ENCODE data around the gene BAX. TPM values are rescaled to one million over a fixed set of nuclear protein-coding genes. Genes with fewer than 3 reads are reported as not detected.

Gene BAX
- total RNA-seq, 4 donors from 2014 or later: 7.9 to 21.8 (median 18.0) TPM

GRCh38 chr19:48968179-48968661, 13.5 kb downstream of the BAX start:
- peaks cover 0 to 50% of the 10 kb centered on the region in 2 donors for H3K36me3 ChIP-seq
- TF ChIP-seq CTCF (IDR thresholded peaks at IDR 0.05 in 4 of 5, conservative IDR thresholded peaks at IDR 0.05 in 1 of 5) (no peak), POLR2A (IDR thresholded peaks at IDR 0.05) (no peak)
- peak overlapping the region; percentile 89 to 99 (median 98) for H3K27ac ChIP-seq
- DNase-seq (peak in 1 of 2 donors; percentile 31), ATAC-seq (no peak)
- H3K4me3 ChIP-seq: no peak overlapping the region
- no peaks in the 10 kb centered on the region for H3K27me3 ChIP-seq
- H3K4me1 ChIP-seq: peaks cover 33 to 45% of the 10 kb centered on the region in 2 donors
- intact Hi-C loops (cut with DNase I; ENCODE audit: low total_unique reads): loop anchor here (5.0 kb wide), 1 partner anchor 171 kb away; no protein-coding TSS in a partner anchor
- in situ Hi-C loops (cut with MboI; ENCODE audit: low sequenced_read_pairs in 4 of 4): loop anchor here in 2 of 4 donors (10.0 to 25.0 kb wide), 2 partner anchors 93 to 106 kb away; partner anchors contain the start of genes PPP1R15A (in 2 of the 2) and PLEKHA4 (in 1 of the 2)
- H3K9me3 ChIP-seq: no peaks in the 10 kb centered on the region

- H3K36me3 ChIP-seq: peaks cover 0 to 56% of the 10 kb centered on the region in 2 donors
- in situ Hi-C loops (cut with MboI; ENCODE audit: low sequenced_read_pairs in 4 of 4): loop anchor here in 2 of 4 donors (10.0 to 25.0 kb wide), 2 partner anchors 94 to 107 kb away; partner anchors contain the start of genes PPP1R15A (in 2 of the 2) and PLEKHA4 (in 1 of the 2)
- DNase-seq (peak in 1 of 2 donors; percentile 28), ATAC-seq (no peak)
- peaks cover 27 to 39% of the 10 kb centered on the region in 2 donors for H3K4me1 ChIP-seq
- TF ChIP-seq POLR2A (IDR thresholded peaks at IDR 0.05): no peak
- TF ChIP-seq CTCF (IDR thresholded peaks at IDR 0.05 in 4 of 5, conservative IDR thresholded peaks at IDR 0.05 in 1 of 5): no peak
- no peaks in the 10 kb centered on the region for H3K9me3 ChIP-seq
- peak overlapping the region; percentile 89 to 99 (median 98) for H3K27ac ChIP-seq
- intact Hi-C loops (cut with DNase I; ENCODE audit: low total_unique reads): loop anchor here (5.0 kb wide), 1 partner anchor 172 kb away; no protein-coding TSS in a partner anchor
- no peaks in the 10 kb centered on the region for H3K27me3 ChIP-seq
- H3K4me3 ChIP-seq: no peak overlapping the region
These were observed 14.1 kb downstream of the BAX start for GRCh38 chr19:48968813-48969218.

- Histone ChIP-seq H3K27me3 (no peaks in the 10 kb centered on the region), H3K4me3 (no peak overlapping the region), H3K36me3 (peaks cover 0 to 63% of the 10 kb centered on the region in 2 donors), H3K27ac (peak overlapping the region; percentile 89 to 100 (median 98)), H3K4me1 (peaks cover 20 to 32% of the 10 kb centered on the region in 2 donors), H3K9me3 (no peaks in the 10 kb centered on the region)
- DNase-seq (no peak), ATAC-seq (no peak)
- no peak for TF ChIP-seq POLR2A (IDR thresholded peaks at IDR 0.05)
- no peak for TF ChIP-seq CTCF (IDR thresholded peaks at IDR 0.05 in 4 of 5, conservative IDR thresholded peaks at IDR 0.05 in 1 of 5)
- in situ Hi-C loops (cut with MboI; ENCODE audit: low sequenced_read_pairs in 4 of 4) (loop anchor here in 2 of 4 donors (10.0 to 25.0 kb wide), 3 partner anchors 95 to 185 kb away; partner anchors contain the start of genes PPP1R15A (in 2 of the 2) and PLEKHA4 (in 1 of the 2)), intact Hi-C loops (cut with DNase I; ENCODE audit: low total_unique reads) (loop anchor here (5.0 kb wide), 1 partner anchor 172 kb away; no protein-coding TSS in a partner anchor)
These were observed 14.8 kb downstream of the BAX start for GRCh38 chr19:48969276-48970138.

- Histone ChIP-seq H3K36me3 (peaks cover 0 to 69% of the 10 kb centered on the region in 2 donors), H3K27me3 (no peaks in the 10 kb centered on the region), H3K27ac (peak overlapping the region; percentile 48 to 100 (median 78)), H3K4me3 (no peak overlapping the region), H3K4me1 (peaks cover 18 to 29% of the 10 kb centered on the region in 2 donors), H3K9me3 (no peaks in the 10 kb centered on the region)
- no peak for DNase-seq
- in situ Hi-C loops (cut with MboI; ENCODE audit: low sequenced_read_pairs in 4 of 4): loop anchor here in 1 of 4 donors (10.0 to 25.0 kb wide), 2 partner anchors 108 to 185 kb away; partner anchors contain the start of genes PLEKHA4 and PPP1R15A
- TF ChIP-seq CTCF (IDR thresholded peaks at IDR 0.05 in 4 of 5, conservative IDR thresholded peaks at IDR 0.05 in 1 of 5) (no peak), POLR2A (IDR thresholded peaks at IDR 0.05) (no peak)
- intact Hi-C loops (cut with DNase I; ENCODE audit: low total_unique reads): no loop called here
- no peak for ATAC-seq
These were observed 15.6 kb downstream of the BAX start for GRCh38 chr19:48970139-48970766.

Measured in gastrocnemius medialis (tissue), 4 donors.